Colonic mucosa (tissue), 4 donors: Measurements from ENCODE around the gene ARFGEF3. TPM values are rescaled to one million over a fixed set of nuclear protein-coding genes. Genes with fewer than 3 reads are reported as not detected.
A peak's percentile ranks its signal among the peaks of the same experiment; 100 is the strongest.
"Not testable (repeated sequence)": the region's sequence is repeated elsewhere in the genome, so short reads cannot be mapped to it uniquely, and the experiment has no call there.

ENCODE experiments used
- DNase-seq: peaks from one replicate; pipeline ENCODE4 v3.0.0-alpha.2; 2020
- H3K27ac ChIP-seq: fragments of 200-600 bp; one replicate; pipeline ENCODE4 v1.8.0; 2021
- H3K27me3 ChIP-seq: fragments of 200-600 bp; one replicate; pipeline ENCODE4 v1.8.0; 2021
- H3K36me3 ChIP-seq: fragments of 200-600 bp; one replicate; pipeline ENCODE4 v1.8.0; 2021
- H3K4me1 ChIP-seq: fragments of 200-600 bp; one replicate; pipeline ENCODE4 v1.8.0; 2021; ENCODE audit warnings: mild to moderate bottlenecking
- H3K4me3 ChIP-seq: fragments of 200-600 bp; one replicate; pipeline ENCODE4 v1.8.0; 2021
- H3K9ac ChIP-seq, 2 donors: one replicate each; pipeline ENCODE4 v1.7.0; 2013; ENCODE audit warnings: control low read depth in 2 of 2, low read depth in 2 of 2, low read length in 2 of 2
- H3K9me3 ChIP-seq: fragments of 200-600 bp; one replicate; pipeline ENCODE4 v1.8.0; 2021
- intact Hi-C: fragments of 100-400 bp; cut with DNase I; formaldehyde crosslinking; loops from one replicate; pipeline ENCODE4 v1.14.1; 2022
- total RNA-seq, 2 donors: library from RNA; stranded (reverse); fragmentation: NEBNext Ultra II Directional in 1 of 2; extraction: Animal tissue kit (Norgen Biotek cat#: 25700) in 1 of 2; gene quantifications; one replicate each; pipeline ENCODE4 v1.2.1, GENCODE V29; 2021
- TF ChIP-seq, protein P1 (sequence below): fragments of 200-600 bp; IDR thresholded peaks from one replicate; pipeline ENCODE4 v1.8.0; 2022; ENCODE audit warnings: antibody characterized with exemption, mild to moderate bottlenecking
- donor health status: healthy.
- donor health status: DM: no; HTN: no; CAD: no.
- donor health status: DM: no; HTN: no; CAD: no.

The ARFGEF3 gene
- total RNA-seq, 2 donors from 2014 or later: 22.2 to 23.8 TPM

DNA sequence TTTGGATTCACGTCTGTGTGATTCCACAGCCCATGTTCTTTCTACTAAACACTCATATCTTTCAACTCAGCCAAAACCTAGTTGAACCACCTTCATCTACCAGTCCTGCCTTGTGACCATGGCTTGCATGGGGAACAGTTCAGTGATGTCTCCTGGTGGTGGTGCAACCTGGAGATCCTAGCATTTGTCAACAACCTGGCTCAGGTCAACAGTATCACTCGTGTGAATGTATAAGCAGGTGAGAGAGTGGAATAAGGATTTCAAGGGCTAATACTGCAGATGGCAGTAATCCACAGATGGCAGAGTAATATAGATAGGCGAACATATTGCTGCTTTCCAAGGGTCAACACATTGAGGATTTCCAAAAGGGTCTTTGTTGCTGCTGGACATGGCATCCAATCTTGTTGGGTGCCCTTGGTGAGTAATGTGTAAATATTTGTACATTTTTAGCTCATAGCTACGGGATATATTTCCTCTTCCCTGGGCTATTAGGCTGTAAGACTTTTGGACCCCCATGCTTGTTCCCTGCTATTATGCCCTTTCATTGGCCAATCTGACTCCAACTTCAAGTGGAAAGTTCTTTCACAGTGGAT lies 43.1 kb downstream of the ARFGEF3 start:
- intact Hi-C loops: loop anchor here (5.0 kb wide), 1 partner anchor 88 kb away; no protein-coding TSS in a partner anchor
- H3K36me3 ChIP-seq: no peaks in the 10 kb centered on the region
- no peak overlapping the region for H3K9ac ChIP-seq
- no peaks in the 10 kb centered on the region for H3K9me3 ChIP-seq
- no peaks in the 10 kb centered on the region for H3K27me3 ChIP-seq
- no peaks in the 10 kb centered on the region for H3K4me1 ChIP-seq
- no peak overlapping the region for H3K27ac ChIP-seq
- H3K4me3 ChIP-seq: no peak overlapping the region
- DNase-seq: no peak
- TF ChIP-seq, protein P1, sequence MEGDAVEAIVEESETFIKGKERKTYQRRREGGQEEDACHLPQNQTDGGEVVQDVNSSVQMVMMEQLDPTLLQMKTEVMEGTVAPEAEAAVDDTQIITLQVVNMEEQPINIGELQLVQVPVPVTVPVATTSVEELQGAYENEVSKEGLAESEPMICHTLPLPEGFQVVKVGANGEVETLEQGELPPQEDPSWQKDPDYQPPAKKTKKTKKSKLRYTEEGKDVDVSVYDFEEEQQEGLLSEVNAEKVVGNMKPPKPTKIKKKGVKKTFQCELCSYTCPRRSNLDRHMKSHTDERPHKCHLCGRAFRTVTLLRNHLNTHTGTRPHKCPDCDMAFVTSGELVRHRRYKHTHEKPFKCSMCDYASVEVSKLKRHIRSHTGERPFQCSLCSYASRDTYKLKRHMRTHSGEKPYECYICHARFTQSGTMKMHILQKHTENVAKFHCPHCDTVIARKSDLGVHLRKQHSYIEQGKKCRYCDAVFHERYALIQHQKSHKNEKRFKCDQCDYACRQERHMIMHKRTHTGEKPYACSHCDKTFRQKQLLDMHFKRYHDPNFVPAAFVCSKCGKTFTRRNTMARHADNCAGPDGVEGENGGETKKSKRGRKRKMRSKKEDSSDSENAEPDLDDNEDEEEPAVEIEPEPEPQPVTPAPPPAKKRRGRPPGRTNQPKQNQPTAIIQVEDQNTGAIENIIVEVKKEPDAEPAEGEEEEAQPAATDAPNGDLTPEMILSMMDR: no peak

GRCh38 chr6:138205437-138206094 lies 43.8 kb downstream of the ARFGEF3 start:
- H3K27ac ChIP-seq: no peak overlapping the region
- intact Hi-C loops: loop anchor here (5.0 kb wide), 1 partner anchor 88 kb away; no protein-coding TSS in a partner anchor
- no peak overlapping the region for H3K9ac ChIP-seq
- H3K4me1 ChIP-seq: no peaks in the 10 kb centered on the region
- H3K36me3 ChIP-seq: no peaks in the 10 kb centered on the region
- no peaks in the 10 kb centered on the region for H3K9me3 ChIP-seq
- no peak for DNase-seq
- TF ChIP-seq, protein P1: no peak
- no peaks in the 10 kb centered on the region for H3K27me3 ChIP-seq
- no peak overlapping the region for H3K4me3 ChIP-seq

- Histone ChIP-seq H3K9ac (no peak overlapping the region), H3K9me3 (no peaks in the 10 kb centered on the region), H3K27ac (no peak overlapping the region), H3K27me3 (no peaks in the 10 kb centered on the region), H3K4me3 (no peak overlapping the region), H3K4me1 (no peaks in the 10 kb centered on the region), H3K36me3 (no peaks in the 10 kb centered on the region)
- DNase-seq: no peak
- intact Hi-C loops: loop anchor here (5.0 kb wide), 1 partner anchor 90 kb away; no protein-coding TSS in a partner anchor
- TF ChIP-seq, protein P1: no peak
Measured at GRCh38 chr6:138206862-138207261, 45.1 kb downstream of the ARFGEF3 start.

DNA sequence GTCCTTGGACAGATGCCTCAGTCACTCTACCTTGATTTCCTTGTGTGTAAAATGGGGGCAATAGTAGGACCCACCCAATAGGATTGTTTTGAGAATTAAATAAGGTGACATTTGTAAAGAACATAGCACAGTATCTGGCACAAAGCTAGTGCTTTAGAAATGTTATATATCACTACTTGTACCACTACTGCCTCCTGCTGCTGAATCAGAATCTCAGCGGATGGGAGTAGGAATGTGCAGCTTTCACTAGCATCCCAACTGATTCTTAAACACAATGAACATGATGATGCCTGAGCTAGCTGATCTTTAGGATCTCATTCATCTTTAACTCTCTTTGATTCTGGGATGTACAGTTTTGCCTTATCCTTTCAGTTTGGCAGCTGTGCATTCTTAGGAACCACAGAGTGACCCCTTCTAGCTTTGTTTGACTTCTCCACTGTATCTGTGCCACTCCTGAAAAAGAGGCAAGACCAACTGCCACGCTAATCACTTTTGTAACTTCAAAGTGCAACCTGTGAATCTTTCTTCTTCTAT lies 49.4 kb downstream of the ARFGEF3 start:
- Histone ChIP-seq H3K36me3 (no peaks in the 10 kb centered on the region), H3K27ac (no peak overlapping the region), H3K9ac (no peak overlapping the region), H3K27me3 (no peaks in the 10 kb centered on the region), H3K4me3 (no peak overlapping the region), H3K4me1 (no peaks in the 10 kb centered on the region), H3K9me3 (no peaks in the 10 kb centered on the region)
- intact Hi-C loops: no loop called here
- no peak for DNase-seq
- TF ChIP-seq, protein P1: peak; percentile 19

GRCh38 chr6:138211601-138212000 lies 49.9 kb downstream of the ARFGEF3 start:
- intact Hi-C loops: no loop called here
- Histone ChIP-seq H3K4me3 (no peak overlapping the region), H3K4me1 (no peaks in the 10 kb centered on the region), H3K9me3 (no peaks in the 10 kb centered on the region), H3K27me3 (no peaks in the 10 kb centered on the region), H3K9ac (no peak overlapping the region), H3K36me3 (no peaks in the 10 kb centered on the region), H3K27ac (no peak overlapping the region)
- TF ChIP-seq, protein P1: no peak
- DNase-seq: no peak

DNA sequence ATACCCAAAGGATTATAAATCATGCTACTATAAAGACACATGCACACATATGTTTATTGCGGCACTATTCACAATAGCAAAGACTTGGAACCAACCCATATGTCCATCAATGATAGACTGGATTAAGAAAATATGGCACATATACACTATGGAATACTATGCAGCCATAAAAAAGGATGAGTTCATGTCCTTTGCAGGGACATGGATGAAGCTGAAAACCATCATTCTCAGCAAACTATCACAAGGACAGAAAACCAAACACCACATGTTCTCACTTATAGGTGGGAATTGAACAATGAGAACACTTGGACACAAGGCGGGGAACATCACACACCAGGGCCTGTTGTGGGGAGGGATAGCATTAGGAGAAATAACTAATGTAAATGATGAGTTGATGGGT lies 50.8 kb downstream of the ARFGEF3 start:
- H3K27ac ChIP-seq, H3K27me3 ChIP-seq, H3K9ac ChIP-seq, H3K4me1 ChIP-seq, H3K9me3 ChIP-seq, H3K36me3 ChIP-seq, H3K4me3 ChIP-seq, intact Hi-C loops, DNase-seq: not testable (repeated sequence)
